GM12873 (cell line): Measurements from ENCODE around the gene OBSL1.

Source experiments
- TF ChIP-seq, protein P1 (sequence below): IDR thresholded peaks from 2 replicates; pipeline ENCODE4 v1.5.1; 2012; ENCODE audit warnings: low read depth, mild to moderate bottlenecking, moderate library complexity, low read length, control low read depth; ENCODE audit not compliant: insufficient read depth; ENCODE audit errors: missing control alignments

The OBSL1 gene

DNA sequence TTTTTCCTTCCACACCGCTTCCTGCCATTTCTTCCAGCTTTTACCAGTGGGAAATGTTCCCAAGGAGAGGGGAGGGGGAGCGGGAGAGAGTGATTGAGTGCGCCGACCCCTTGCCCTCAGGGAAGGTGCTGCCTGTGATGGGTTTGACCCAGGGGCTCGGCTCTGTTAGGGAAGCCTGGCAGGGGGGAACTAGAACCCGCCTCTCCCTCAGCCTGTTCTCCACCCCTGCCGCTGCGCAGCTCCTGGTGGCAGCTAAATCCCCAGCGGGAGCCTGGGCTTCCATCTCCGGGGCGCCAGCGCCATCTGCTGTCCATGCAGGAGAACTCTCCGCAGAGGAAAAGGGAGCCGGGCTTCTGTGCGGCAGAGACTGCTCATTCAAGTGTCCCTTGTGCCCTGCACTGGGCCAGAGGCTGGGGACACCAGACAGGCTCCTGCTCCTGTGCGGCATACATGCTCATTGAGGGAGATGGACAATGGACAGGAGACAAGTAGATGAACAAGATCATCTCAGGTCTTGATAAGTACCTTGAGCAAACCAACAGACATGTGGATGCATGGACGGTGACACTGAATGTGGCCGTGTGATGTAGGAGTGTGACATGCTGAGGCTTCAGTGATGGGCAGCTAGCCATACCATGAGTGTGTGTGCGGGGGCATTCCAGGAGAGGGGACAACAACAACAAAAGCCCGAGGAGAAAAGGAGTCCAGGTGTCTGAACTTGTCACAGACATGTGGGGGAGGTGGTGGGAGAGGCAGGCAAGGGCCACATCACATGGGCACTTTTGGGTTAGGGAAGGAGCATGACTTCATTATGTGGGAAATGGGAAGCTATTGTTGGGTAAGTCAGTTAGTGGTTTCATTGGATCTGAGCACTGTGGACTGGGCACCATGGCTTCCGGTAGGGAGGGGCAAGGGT is 41.0 kb downstream of the OBSL1 start:
- TF ChIP-seq, protein P1, sequence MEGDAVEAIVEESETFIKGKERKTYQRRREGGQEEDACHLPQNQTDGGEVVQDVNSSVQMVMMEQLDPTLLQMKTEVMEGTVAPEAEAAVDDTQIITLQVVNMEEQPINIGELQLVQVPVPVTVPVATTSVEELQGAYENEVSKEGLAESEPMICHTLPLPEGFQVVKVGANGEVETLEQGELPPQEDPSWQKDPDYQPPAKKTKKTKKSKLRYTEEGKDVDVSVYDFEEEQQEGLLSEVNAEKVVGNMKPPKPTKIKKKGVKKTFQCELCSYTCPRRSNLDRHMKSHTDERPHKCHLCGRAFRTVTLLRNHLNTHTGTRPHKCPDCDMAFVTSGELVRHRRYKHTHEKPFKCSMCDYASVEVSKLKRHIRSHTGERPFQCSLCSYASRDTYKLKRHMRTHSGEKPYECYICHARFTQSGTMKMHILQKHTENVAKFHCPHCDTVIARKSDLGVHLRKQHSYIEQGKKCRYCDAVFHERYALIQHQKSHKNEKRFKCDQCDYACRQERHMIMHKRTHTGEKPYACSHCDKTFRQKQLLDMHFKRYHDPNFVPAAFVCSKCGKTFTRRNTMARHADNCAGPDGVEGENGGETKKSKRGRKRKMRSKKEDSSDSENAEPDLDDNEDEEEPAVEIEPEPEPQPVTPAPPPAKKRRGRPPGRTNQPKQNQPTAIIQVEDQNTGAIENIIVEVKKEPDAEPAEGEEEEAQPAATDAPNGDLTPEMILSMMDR: peak; percentile 96

DNA sequence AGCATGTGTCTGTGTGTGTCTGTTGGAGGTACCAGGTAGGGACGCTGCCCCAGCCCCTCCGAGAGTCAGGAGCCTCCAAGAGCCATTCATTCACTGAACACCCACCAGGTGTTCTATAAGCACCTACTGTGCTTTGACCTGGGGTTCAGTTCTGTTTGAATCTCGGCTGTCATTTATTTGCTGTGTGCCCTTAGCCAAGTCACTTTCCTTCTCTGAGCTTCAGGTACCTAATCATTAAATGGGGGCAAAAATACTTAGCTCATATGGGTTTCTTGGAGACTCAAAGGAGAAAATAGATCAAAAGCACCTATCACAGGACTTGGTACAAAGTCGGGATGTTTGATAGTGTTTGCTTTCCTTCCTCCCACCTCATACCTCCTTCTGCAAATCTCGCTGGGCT is 43.9 kb downstream of the OBSL1 start:
- TF ChIP-seq, protein P1: no peak

DNA sequence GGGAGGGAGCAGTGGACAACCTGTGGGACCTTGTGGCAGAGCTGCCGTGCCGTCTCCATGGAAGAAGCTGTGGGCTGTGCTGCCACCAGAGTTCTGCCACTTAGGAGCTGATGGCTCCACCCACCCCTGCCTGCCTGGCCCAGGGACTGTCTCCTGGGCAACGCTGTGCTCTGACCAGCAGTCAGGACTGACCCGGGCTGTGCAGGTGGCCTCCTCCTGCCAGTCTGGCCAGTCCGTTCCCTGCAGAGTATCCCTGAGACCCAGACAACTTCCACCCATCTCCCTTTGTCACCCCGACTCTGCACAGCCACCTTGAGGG is 44.3 kb downstream of the OBSL1 start:
- TF ChIP-seq, protein P1: no peak

DNA sequence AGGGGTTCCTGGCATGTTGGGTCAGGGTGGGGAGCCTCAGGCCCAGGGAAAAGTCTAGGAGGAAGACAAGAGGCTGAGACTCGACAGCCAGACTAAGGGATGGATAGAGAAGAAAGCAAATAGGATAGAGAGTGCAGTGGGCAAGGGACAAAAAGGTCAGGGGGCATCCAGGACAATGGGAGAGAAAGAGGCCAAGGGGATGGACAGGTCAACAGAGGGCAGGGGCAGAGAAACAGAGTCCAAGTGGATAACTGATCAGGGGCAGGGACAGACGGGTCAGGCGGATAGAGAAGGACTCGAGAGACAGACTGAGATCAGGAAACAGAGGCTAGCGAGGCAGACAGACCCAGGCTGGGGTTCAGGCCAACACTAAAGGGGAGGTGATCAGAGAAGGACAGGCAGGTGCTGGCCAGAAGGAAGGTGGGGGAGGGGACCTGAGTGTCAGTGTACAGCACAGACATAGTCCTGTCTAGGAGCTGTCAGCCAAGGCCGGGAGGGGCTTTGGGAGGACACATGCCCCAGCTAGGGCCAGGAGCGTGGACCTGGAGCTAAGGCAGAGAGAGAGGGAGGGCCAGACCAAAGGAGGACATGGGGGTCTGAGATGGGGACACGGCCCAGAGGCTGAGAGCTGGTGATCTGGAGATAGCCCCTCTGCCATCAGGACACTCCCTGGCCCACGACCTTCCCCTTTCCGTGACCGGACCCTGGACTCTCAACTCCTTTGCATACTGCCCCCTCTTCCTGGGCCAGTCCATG is 44.8 kb downstream of the OBSL1 start:
- TF ChIP-seq, protein P1: no peak

GRCh38 chr2:219525533-219526232 is 45.7 kb downstream of the OBSL1 start:
- TF ChIP-seq, protein P1: no peak

DNA sequence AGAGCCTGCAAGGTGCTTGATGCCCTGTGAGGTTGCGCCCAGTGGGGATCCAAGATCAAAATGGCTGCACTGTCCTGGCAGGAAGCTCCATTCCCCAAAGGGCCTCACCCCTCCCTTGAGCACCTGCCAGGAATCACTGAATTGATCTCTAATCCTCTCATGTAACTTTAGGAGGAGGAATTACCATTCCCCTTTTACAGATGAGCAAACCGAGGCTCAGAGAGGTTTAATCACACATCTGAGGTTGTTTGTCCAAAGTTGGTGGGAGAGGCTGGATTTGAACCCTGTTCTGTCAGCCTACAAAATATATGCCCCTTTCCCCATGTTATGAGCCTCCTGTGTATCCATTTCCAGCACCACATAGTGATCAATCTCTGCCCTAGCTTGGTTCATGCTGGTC is 46.5 kb downstream of the OBSL1 start:
- TF ChIP-seq, protein P1: no peak
